Neural progenitor cell (in vitro differentiated cells): ENCODE results near the gene PTPRN2. TPM values are rescaled to one million over a fixed set of nuclear protein-coding genes. Genes with fewer than 3 reads are reported as not detected.

Experiments used
- DNase-seq: peaks from one replicate; pipeline ENCODE4 v3.0.0-alpha.2; 2016; ENCODE audit warnings: low spot score
- H2AFZ ChIP-seq: fragments of 200-600 bp; sonication (generic); replicated peaks from 2 replicates; pipeline ENCODE4 v1.6.1; 2016; ENCODE audit warnings: antibody characterized with exemption
- H3F3A ChIP-seq: fragments of 200-600 bp; sonication (generic); 2 replicates; pipeline ENCODE4 v1.6.1; 2016; ENCODE audit warnings: antibody characterized with exemption, low read depth
- H3K27ac ChIP-seq: fragments of 200-600 bp; sonication (generic); 2 replicates; pipeline ENCODE4 v1.5.1; 2016; ENCODE audit warnings: mild to moderate bottlenecking
- H3K27me3 ChIP-seq: fragments of 200-600 bp; sonication (generic); 2 replicates; pipeline ENCODE4 v1.6.1; 2016; ENCODE audit warnings: mild to moderate bottlenecking, moderate library complexity
- H3K36me3 ChIP-seq: fragments of 200-600 bp; sonication (generic); 2 replicates; pipeline ENCODE4 v1.5.1; 2016
- H3K4me1 ChIP-seq: fragments of 200-600 bp; sonication (generic); 2 replicates; pipeline ENCODE4 v1.6.1; 2016; ENCODE audit warnings: mixed run types
- H3K4me2 ChIP-seq: fragments of 200-600 bp; sonication (generic); 2 replicates; pipeline ENCODE4 v1.6.1; 2016
- H3K4me3 ChIP-seq: fragments of 200-600 bp; sonication (generic); 2 replicates; pipeline ENCODE4 v1.5.1; 2016
- H3K79me2 ChIP-seq: fragments of 200-600 bp; sonication (generic); 2 replicates; pipeline ENCODE4 v1.6.1; 2016; ENCODE audit warnings: low read depth
- H3K9ac ChIP-seq: fragments of 200-600 bp; sonication (generic); 2 replicates; pipeline ENCODE4 v1.6.1; 2016
- H3K9me3 ChIP-seq: fragments of 200-600 bp; sonication (generic); 2 replicates; pipeline ENCODE4 v1.5.1; 2016; ENCODE audit warnings: low read depth
- H4K20me1 ChIP-seq: fragments of 200-600 bp; sonication (generic); 2 replicates; pipeline ENCODE4 v1.6.1; 2016; ENCODE audit warnings: low read depth
- H3K27ac Mint-ChIP-seq: 3 replicates; pipeline ENCODE4 v1.8.0; 2021; ENCODE audit warnings: mixed read lengths
- H3K27me3 Mint-ChIP-seq: 2 replicates; pipeline ENCODE4 v1.8.0; 2022; ENCODE audit warnings: low read depth, mild to moderate bottlenecking, inconsistent platforms, moderate library complexity, mixed read lengths; ENCODE audit not compliant: insufficient read depth
- H3K36me3 Mint-ChIP-seq: 3 replicates; pipeline ENCODE4 v1.8.0; 2021; ENCODE audit warnings: mixed read lengths
- H3K4me1 Mint-ChIP-seq: 3 replicates; pipeline ENCODE4 v1.8.0; 2021; ENCODE audit warnings: mixed read lengths
- H3K4me3 Mint-ChIP-seq: 3 replicates; pipeline ENCODE4 v1.8.0; 2021; ENCODE audit warnings: mild to moderate bottlenecking, moderate library complexity, mixed read lengths
- H3K9me3 Mint-ChIP-seq: 3 replicates; pipeline ENCODE4 v1.8.0; 2020; ENCODE audit warnings: mixed read lengths
- CTCF ChIP-seq: fragments of 200-600 bp; sonication (generic); IDR thresholded peaks from 2 replicates; pipeline ENCODE4 v1.5.1; 2017; ENCODE audit warnings: antibody characterized with exemption, mild to moderate bottlenecking
- EZH2 ChIP-seq: fragments of 200-600 bp; sonication (generic); IDR thresholded peaks from 2 replicates; pipeline ENCODE4 v1.6.1; 2017; ENCODE audit warnings: antibody characterized with exemption, mild to moderate bottlenecking, moderate library complexity
- EZH2phosphoT487 ChIP-seq: fragments of 200-600 bp; sonication (generic); IDR thresholded peaks from 2 replicates; pipeline ENCODE4 v1.6.1; 2017; ENCODE audit warnings: antibody characterized with exemption
- total RNA-seq: library from RNA; depleted of rRNA; stranded (reverse); fragments of >200 nt; gene quantifications from 2 replicates; pipeline ENCODE4 v1.2.3, GENCODE V29; 2015; ENCODE audit warnings: low replicate concordance

Gene PTPRN2
- total RNA-seq, 1 donor from 2014 or later: 3.0 TPM

- H3K27ac Mint-ChIP-seq: no peak overlapping the region
- Histone ChIP-seq H3K4me1 (no peaks in the 10 kb centered on the region), H4K20me1 (no peaks in the 10 kb centered on the region), H3K27me3 (no peaks in the 10 kb centered on the region), H3F3A (no peaks in the 10 kb centered on the region), H3K9ac (no peak overlapping the region), H3K36me3 (no peaks in the 10 kb centered on the region), H3K9me3 (no peaks in the 10 kb centered on the region), H3K4me3 (no peak overlapping the region), H3K27ac (no peak overlapping the region), H3K4me2 (no peak overlapping the region), H2AFZ (no peak overlapping the region), H3K79me2 (no peaks in the 10 kb centered on the region)
- H3K4me3 Mint-ChIP-seq: no peak overlapping the region
- H3K27me3 Mint-ChIP-seq: peaks cover 5% of the 10 kb centered on the region
- DNase-seq: no peak
- no peaks in the 10 kb centered on the region for H3K4me1 Mint-ChIP-seq
- H3K36me3 Mint-ChIP-seq: peaks cover 6% of the 10 kb centered on the region
- peaks cover 26% of the 10 kb centered on the region for H3K9me3 Mint-ChIP-seq
- TF ChIP-seq EZH2: no peak
- no peak for TF ChIP-seq EZH2phosphoT487
- no peak for TF ChIP-seq CTCF
Observed at GRCh38 chr7:158127241-158127640, 460.4 kb downstream of the PTPRN2 start.

GRCh38 chr7:158126661-158127060 is 461.0 kb downstream of the PTPRN2 start:
- Histone ChIP-seq H3K9ac (no peak overlapping the region), H3K9me3 (no peaks in the 10 kb centered on the region), H2AFZ (no peak overlapping the region), H4K20me1 (no peaks in the 10 kb centered on the region), H3K4me1 (no peaks in the 10 kb centered on the region), H3K27me3 (no peaks in the 10 kb centered on the region), H3K27ac (no peak overlapping the region), H3K4me3 (no peak overlapping the region), H3K36me3 (no peaks in the 10 kb centered on the region), H3K79me2 (no peaks in the 10 kb centered on the region), H3K4me2 (no peak overlapping the region), H3F3A (no peaks in the 10 kb centered on the region)
- no peaks in the 10 kb centered on the region for H3K4me1 Mint-ChIP-seq
- H3K27ac Mint-ChIP-seq: no peak overlapping the region
- H3K27me3 Mint-ChIP-seq: peaks cover 6% of the 10 kb centered on the region
- TF ChIP-seq EZH2 (no peak), EZH2phosphoT487 (no peak), CTCF (no peak)
- peaks cover 6% of the 10 kb centered on the region for H3K36me3 Mint-ChIP-seq
- H3K4me3 Mint-ChIP-seq: no peak overlapping the region
- H3K9me3 Mint-ChIP-seq: peaks cover 26% of the 10 kb centered on the region
- no peak for DNase-seq

GRCh38 chr7:158125721-158126120 is 461.9 kb downstream of the PTPRN2 start:
- Mint-ChIP-seq H3K27me3 (peaks cover 6% of the 10 kb centered on the region), H3K4me3 (no peak overlapping the region), H3K9me3 (peaks cover 30% of the 10 kb centered on the region), H3K4me1 (no peaks in the 10 kb centered on the region), H3K36me3 (peaks cover 6% of the 10 kb centered on the region), H3K27ac (no peak overlapping the region)
- no peaks in the 10 kb centered on the region for H3K27me3 ChIP-seq
- H4K20me1 ChIP-seq: no peaks in the 10 kb centered on the region
- H3K9ac ChIP-seq: no peak overlapping the region
- no peaks in the 10 kb centered on the region for H3K9me3 ChIP-seq
- no peak overlapping the region for H3K27ac ChIP-seq
- no peaks in the 10 kb centered on the region for H3K4me1 ChIP-seq
- no peaks in the 10 kb centered on the region for H3K79me2 ChIP-seq
- H3K36me3 ChIP-seq: no peaks in the 10 kb centered on the region
- no peaks in the 10 kb centered on the region for H3F3A ChIP-seq
- no peak overlapping the region for H3K4me2 ChIP-seq
- no peak overlapping the region for H2AFZ ChIP-seq
- H3K4me3 ChIP-seq: no peak overlapping the region
- no peak for DNase-seq
- no peak for TF ChIP-seq EZH2
- no peak for TF ChIP-seq EZH2phosphoT487
- TF ChIP-seq CTCF: no peak

- Mint-ChIP-seq H3K4me3 (no peak overlapping the region), H3K4me1 (no peaks in the 10 kb centered on the region), H3K27me3 (peaks cover 6% of the 10 kb centered on the region), H3K36me3 (peaks cover 6% of the 10 kb centered on the region), H3K9me3 (peaks cover 31% of the 10 kb centered on the region), H3K27ac (no peak overlapping the region)
- Histone ChIP-seq H3K79me2 (no peaks in the 10 kb centered on the region), H3K27ac (no peak overlapping the region), H3K9me3 (no peaks in the 10 kb centered on the region), H3K9ac (no peak overlapping the region), H3K4me2 (no peak overlapping the region), H4K20me1 (no peaks in the 10 kb centered on the region), H3K36me3 (no peaks in the 10 kb centered on the region), H3K27me3 (no peaks in the 10 kb centered on the region), H2AFZ (no peak overlapping the region), H3K4me3 (no peak overlapping the region), H3K4me1 (no peaks in the 10 kb centered on the region), H3F3A (no peaks in the 10 kb centered on the region)
- no peak for DNase-seq
- TF ChIP-seq EZH2: no peak
- no peak for TF ChIP-seq CTCF
- TF ChIP-seq EZH2phosphoT487: no peak
Observed at GRCh38 chr7:158125091-158125490, 462.5 kb downstream of the PTPRN2 start.
